Measurements from ENCODE around the gene STK40.

Gene STK40

DNA sequence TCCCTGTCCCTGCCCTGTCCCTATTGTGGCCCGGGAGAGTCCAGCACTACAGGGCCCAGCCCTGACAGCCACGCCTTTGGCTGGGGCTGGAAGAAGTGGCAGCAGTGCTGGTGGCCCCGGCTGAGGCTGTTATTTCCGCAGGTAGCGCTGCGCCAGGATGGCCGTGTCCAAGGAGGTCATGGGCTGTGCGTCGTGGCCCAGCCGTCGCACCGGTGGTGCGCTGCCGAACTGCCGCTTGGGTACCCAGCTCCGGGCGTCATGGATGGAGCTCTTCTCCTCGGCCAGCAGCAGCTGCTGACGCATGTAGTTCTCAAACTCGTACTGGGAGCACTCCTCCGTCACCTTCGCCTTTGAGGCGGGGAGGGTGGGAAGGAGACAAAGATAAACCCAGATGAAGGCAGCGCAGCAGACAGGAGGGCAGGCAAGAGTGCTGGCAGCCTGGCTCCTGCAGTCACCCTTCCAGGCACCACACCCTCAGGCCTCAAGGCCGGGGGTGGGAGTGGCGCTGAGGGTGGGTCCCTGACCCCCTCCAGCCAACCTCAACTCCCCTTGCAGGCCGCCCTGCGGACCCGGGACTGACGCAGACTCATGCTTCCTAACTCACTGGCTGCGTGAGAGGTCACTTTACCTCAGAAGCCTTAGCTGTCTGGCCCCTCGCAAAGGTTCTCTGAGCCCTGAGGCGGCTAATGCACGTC, 44.0 kb downstream of the STK40 start:
- no peak for DNase-seq

DNA sequence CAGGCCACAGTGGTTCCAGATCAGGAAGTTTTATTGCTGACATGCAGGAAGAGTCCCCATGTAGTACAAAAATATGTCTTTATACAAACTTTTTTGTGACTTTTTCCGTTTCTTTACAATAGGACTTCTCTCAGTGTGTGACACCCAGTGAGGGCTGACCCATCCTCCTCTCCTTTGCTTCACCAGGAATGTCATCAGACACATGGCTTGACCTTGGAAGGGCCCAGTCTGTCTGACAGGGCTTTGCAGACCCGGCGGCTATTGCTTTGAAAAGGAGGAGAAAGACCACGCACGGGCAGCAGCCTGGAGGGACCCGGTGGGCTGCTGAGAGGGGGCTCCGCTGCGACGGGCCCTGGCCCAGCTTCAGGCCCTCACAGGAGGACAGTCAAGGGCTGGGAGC, 46.1 kb downstream of the STK40 start:
- DNase-seq: no peak

DNA sequence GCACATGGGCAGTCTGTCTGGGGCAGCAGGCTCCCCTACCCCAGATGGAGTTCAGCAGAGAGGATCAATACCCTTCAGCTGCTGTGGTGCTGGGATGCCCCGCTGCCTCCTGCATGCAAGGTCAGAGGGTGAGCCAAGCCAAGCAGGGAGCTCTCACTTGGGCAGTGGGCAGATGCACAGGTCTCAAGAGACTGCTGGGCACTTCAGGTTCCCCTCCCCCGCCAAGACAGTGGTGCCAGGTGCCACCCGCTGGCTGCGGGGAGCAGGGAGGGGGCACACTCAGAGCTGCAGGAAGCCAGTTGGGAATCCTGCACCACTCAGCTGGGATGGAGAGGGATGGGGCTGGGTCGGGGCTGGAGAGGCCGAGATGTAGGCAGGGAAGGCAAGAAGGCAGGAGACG, 46.5 kb downstream of the STK40 start:
- DNase-seq: no peak

DNA sequence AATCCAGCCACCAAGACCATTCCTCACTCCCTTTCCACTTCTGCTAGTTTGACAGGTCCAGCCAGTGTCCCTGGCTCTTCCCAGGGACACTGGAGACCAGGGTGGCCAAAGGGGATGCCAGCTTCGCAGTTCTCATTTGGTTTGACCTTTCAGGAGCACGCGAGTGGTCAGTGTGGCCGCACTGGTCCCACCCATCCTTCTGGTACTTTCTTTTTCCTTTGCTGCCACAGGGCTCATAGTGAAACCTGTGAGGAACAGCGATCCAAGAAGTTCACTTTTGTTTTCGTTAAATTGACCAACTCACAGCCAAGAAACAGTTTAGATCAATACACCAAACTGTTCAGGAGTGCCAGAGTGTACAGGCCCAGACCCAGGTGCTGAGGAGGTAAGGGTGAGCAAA, 47.9 kb downstream of the STK40 start:
- no peak for DNase-seq

DNA sequence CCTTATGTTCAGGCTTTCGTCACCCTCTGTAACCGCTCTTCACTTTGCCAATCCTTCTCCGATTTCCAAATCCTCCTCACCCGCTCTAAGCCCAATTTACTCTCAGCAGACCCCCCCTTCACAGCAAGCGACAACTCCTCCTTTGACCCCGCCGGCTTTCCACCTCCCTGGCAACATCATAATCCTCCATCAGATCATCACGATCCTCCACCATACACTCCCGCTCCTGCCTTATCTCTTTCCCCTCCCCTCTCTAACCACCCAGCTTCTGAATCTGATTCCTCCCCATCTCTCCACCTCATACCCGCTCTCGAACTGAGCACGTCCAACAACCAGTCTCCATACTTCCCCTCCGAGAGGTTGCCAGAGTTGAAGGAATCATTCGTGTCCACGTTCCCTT, 54.8 kb downstream of the STK40 start:
- no peak for DNase-seq

DNA sequence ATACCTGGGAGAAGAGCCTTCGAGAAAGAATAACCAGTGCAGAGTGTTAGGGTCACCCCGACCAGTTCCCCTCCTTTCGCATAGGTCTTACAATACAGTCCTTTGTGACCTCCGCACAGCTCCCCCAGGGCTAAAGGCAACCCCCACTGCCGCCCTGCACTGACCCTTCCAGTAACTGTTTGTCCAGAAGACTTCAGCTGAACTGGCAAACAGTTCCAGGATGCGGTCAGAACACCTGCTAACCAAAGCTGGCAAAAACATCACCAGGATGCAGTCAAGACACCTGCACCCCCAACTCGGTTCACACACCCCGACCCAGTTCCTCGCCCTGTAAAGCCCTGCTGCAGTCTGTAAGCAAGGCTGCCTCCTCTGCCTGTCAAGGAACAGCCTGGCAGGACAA, 55.9 kb downstream of the STK40 start:
- DNase-seq: no peak

DNA sequence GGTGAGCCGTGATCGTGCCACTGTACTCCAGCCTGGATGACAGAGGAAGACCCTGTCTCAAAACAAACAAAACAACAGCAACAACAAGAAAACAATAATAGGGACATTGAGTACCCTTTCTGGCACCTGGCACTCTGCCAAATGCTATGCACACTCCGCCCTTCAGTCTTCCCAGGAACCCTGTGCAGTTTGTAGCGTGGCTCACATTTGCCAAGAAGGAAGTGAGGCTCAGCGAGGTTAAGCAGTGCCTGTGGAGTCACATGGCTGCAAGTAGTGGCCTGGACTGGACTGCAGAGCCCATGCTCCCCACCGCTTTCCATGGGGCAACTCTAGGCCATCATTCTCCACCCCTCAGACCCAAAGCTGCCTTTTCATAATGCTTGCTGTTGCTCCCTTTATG, 57.0 kb downstream of the STK40 start:
- no peak for DNase-seq

DNA sequence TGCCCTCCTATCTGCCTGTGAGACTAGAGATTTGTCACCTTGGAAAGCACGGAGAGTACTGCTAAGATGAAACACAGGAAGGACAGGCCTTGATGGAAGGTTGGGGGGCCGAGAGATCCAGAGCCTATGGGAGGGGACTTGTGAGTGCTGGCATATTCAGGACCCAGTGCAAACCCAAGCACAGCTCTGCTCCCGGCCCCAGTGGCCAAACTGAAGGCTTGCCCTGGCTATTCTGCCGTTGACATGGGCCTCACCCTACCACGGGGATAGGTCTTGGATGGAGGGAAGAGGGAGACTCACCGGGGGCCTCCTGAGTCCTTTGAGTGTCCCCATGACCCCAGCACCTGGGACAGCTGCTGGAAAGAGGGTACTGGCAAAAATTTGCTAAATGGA, 57.6 kb downstream of the STK40 start:
- no peak for DNase-seq

DNA sequence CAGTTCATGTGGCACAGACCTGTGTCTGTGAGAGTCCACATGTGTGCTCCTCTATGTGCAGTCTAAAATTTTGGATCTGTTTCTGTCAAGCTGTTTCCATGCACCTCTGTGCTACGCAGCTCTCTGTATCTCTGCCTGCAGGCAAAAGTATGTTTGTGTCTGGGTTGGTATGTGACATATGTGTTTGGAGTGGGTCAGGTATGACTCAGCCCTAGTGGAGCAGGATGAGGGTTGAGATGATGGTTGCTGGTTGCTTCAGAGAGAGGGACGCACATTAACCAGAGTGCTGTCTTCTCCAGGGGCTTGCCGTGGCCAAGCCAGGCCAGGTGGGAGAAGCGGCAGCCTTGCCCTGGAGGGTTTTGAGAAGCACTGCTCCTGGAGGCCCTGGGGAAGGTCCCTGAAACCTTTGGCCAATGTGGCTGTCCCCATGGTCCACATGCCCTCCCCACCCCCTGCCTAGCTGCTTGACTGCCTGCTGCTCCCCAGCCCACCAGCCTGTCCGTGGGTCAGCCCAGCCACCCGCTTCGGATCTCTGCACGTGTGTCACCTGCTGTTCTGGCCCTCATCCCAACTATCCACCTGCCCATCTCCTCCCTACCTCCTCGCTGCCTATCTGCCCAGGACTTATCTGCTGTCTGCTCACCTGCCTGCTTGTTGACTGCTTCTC, 58.2 kb downstream of the STK40 start:
- DNase-seq: no peak

DNA sequence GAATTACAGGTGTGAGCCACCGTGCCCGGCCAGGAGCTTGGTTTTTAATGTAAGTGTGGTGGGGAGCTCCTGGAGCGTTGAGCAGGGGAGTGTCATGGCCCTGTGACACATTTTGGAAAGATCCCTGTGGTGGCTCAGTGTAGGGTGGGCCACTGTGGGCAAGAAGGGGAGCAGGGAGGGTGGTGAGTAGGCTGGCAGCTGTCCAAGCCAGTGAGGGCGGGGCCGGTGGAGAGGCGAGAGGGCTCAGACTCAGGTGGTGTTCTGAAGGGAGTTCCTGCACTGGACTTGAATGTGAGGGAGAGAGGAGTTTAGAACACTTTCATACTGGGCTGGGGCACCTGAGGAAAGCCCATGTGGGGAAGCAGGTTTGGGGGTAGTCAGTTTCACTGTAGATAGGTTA, 59.2 kb downstream of the STK40 start:
- DNase-seq: no peak

DNA sequence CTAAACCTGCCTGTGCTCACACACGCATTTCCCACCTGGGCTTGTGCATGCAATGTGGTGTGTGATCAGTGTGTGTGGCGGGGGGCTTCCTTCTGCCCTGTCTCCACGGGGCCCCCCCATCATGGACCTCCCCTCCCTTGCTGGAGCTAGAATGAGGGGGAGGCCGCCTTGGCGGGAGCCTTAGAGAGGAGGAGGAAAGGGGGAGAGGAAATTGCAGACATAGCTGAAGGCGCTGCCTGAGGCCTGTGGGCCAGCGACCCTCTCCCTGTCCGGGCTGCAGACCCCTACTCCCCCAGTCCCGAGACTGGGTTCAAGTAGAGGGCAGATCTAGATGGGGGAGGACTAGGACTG, 61.4 kb downstream of the STK40 start:
- DNase-seq: no peak

DNA sequence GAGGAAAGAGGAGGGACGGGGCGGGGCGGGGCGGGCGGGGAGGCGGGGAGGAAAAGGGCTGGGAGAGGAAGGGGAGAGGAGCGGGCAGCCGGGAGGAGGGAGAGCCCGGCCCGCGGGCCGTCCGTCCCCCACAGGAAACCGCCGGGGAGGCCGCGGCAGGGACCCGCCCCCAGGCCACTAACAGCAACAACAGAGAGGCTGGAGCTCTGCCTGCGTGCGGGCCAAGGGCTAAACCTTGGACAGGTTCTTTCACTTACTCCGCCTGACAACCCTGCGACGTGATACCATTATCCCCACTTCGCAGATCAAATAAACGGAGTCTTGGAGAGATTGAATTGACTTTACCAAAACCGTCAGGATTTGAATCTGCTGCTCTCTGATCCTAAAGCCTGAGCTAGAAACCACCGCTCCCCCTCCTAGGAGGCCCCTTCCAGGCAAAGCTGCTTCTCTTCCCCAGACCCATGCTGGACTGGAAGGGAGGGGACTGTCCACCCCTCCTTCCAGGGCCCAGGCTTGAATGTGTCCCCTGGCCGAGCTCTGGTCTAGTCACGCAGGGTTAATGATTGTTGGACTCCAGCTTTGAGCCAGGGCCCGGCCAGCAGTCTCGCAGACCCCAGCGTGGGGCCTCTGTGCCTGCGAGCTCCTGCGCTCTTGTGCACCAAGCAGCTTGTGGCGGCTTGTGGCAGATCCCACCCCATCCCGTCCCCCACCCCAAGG, 61.9 kb downstream of the STK40 start, which contains the start of gene EVA1B:
EVA1B (minus strand) TSS at position 10 of the 717 bp plus-strand sequence. CDS start 608 bp downstream, outside the sequence.
- no peak for DNase-seq

DNA sequence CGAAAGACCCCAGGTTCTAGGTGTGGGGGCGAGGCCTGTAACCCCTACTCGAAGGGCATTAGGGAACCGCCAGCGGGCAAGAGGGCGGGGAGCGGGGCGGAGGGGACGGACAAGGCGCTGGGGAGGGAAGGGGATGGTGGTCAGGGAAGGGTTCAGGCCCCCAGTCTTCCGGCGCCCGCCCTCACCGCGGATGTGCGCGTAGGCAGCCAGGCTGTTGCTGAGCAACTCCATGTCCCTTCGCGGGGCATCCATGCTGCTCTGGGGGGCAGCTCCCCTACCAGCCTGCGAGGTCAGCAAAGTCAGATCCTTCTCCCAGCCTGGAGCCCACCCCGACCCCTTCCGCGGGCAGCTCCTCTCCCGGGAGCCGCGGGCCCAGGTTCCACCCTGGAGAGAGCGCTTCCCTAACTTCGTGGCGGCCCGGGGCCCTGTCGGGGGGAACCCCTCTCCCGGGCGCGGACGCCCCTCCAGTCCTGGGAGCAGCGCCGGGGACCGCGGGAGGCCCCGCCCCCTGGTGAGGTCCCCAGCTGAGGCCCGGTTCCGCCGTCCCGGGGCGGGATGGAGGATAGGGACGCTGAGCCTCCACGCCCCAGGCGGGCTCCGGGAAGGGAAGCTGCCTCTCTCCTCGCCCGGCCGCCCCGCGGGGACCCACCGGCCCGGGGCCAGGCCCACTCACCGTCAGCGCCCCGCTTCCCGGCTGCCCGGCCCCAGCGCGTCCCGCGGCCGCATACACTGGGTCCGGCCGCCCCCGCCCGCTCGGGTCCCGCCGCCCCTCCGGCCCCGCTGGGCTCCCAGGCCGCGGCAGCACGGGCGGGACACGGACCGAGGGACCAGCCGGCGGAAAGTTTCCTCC, 62.7 kb downstream of the STK40 start:
- DNase-seq: no peak

DNA sequence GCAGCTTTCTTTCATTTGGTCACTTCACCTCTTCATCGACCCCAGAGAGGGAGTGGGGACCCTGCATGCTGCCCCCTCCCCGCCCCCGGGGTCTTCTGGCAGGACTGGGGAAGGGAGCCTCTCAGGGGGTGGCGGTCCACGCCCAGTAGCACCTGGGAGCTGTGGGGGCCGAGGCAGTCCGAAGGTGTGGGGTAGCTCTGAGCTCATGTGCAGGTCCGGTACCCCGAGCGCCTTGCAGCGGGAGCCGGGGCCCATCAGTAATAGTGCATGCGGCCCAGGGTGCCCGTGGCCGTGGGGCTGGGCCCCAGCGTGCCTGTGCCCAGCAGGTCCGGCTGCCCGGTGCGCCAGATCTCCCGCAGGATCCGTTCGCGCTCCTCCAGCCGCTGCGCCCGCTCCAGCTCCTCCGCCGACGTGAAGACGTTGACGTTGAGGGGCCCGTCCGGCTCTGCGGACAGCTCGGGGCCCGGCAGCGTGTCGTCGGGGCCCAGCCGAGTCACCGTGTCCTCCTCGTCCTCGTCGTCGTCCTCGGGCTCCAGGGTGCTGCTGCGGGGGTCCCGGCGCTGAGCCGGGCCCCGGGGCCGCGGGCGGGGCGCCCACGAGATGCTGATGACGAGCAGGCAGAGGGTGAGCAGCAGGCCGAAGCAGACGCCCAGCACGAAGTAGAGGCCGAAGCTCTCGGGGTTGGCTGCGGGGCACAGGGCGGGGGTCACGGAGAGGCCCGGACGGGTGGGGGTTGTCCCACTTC, 63.5 kb downstream of the STK40 start:
- no peak for DNase-seq

DNA sequence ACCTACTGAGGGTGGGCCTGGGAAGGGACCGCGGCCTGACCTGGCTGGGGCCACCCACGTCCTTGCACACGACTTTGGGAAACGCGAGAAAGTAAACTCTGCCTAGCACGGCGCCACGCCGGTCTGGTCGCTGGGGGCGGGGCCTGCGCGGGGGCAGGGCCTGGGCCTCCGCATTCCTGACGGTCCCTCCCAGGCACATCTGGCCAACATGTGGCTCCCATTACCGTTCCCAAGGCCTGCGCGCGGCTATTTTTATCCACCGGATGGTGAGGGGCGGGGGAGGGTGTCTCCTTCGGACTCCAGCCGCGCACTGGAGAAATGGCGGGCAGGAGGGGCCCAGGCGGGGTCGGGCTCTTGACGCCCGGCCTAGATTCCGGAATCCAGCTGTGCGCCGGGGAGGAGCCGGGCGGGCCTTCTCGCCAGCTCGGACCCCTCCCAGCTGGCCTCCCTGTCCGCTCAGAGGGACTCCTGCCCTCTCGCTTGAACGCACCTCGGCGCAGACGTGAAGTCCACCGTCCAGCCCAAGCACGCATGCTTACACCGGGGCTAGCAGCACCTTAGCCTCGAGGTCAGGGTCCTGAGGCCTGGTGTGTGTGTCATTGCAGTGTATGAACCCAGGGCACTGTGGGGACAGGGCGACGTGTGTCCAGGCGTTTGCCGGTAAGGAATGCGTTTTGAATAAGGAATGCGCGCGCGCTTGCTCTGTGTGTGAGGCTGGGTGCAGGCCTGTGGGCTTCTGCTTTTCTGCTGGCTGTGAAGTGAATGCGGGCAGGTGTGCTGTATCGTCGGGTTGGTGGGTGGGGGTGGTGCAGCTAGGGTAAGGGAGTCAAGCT, 64.4 kb downstream of the STK40 start:
- DNase-seq: no peak

DNA sequence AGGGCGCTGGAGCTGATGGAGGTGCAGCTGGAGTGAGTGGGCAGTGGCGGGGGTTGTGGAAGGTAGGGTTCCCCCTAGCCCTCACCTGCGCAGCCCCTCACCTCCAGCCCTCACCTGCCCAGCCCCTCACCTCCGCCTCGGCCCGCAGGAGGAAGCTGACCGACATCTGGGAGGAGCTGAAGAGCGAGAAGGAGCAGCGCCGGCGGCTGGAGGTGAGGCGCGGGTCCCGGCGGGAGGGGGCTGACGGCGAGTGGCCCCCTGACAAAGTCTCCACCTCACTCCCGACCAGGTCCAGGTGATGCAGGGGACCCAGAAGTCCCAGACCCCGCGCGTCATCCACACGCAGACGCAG, 65.0 kb downstream of the STK40 start:
- DNase-seq: no peak

DNA sequence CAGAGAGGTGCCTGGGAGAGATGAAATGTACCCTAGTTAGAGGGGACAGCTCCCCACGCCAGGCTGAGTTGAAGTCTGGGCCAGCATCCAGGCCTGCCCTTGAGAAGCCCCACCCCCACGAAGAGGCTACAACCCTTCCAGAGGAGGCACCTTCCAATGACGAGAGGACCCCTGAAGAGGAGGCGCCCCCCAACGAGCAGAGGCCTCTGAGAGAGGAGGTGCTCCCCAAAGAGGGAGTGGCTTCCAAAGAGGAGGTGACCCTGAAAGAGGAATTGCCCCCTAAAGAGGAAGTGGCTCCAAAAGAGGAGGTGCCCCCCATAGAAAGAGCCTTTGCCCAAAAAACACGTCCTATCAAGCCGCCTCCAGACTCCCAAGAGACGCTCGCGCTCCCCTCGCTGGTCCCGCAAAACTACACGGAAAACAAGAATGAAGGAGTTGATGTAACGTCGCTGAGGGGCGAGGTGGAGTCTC, 65.4 kb downstream of the STK40 start:
- DNase-seq: no peak

DNA sequence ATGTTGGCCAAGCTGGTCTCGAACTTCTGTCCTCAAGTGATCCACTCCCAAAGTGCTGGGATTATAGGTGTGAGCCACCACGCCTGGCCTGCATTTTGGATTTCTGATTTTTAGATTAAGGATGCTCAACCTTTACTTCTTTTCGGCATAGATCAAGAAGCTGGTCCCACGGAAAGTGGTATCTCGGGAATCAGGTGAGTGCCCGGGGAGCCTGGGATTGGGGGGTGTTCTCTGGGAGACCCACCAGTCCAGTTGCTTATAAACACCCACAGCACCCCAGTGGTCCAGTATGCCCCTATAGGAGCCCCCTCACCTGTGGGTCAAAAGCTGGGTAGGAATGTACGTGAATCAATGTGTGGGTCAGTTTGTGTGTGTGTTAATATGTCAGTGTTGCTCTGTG, 76.3 kb downstream of the STK40 start:
- no peak for DNase-seq

DNA sequence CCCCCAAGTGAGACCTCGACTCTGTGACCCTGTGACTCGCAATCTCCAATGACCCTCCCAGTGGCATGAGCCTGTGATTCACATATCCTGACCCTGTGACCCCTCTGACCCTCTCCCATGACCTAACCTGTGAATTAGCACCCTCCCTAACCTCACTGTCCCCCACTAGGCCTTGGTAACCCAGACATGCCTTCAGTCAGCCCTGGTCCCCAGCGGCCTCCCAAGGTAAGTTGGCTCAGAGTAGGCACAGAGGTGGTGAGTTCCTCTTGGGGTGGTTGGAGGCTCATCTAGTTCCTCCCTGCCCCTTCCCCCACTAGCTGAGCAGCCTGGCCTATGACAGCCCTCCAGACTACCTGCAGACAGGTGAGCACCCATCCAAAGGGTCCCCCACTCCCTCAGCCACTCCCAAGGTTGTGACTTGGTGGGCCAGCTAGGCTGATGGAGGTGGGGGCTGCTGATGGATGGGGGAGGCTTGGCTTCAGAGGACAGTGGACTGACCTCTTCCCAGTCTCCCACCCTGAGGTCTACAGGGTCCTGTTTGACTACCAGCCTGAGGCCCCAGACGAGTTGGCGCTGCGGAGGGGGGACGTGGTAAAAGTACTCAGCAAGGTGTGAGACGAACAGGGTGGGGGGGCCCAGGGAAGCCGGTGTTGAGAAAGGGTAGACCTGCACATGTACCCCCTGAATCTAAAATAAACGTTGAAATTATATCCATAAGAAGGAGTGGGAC, 78.0 kb downstream of the STK40 start:
- no peak for DNase-seq

DNA sequence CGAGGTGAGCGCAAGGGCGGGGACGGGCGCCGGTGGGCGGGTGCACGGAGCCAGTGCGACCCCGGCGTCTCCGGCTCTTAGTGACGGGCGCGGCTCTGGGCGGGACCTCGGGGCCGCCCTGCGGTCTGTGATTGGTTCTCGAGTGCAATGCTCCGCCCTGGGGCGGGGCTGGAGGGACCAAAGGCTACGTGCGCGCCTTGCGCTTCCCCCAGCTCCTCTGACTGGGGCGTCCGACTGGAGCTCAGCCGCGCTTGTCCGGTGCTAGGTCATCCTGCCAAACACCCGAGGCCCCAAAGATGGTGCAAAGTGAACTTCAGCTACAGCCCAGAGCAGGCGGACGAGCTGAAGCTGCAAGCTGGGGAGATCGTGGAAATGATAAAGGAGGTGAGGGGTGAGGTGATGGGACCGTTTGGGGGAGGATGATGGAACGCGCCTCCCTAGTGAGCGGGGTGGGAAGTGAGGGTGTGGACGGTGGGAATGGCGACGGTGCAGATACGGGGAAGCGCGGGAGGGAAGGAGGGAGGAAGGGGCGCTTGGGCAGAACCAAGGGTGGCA, 78.7 kb downstream of the STK40 start:
- DNase-seq: peak; percentile 75
